T-helper 2 cell treated with Interferon-gamma antibody and Interleukin-4, amounts not matched to agents 100 ng/mL and 5 ng/mL, for 36 hours (primary cell): ENCODE results near the gene TRIM7. TPM values are rescaled to one million over a fixed set of nuclear protein-coding genes. Genes with fewer than 3 reads are reported as not detected.

ENCODE experiments used
- intact Hi-C: fragments of 100-400 bp; cut with micrococcal nuclease; formaldehyde crosslinking; loops from one replicate; pipeline ENCODE4 v1.15.1; 2023
- total RNA-seq: library from RNA; stranded (reverse); gene quantifications from 2 replicates; pipeline ENCODE4 v1.2.3, GENCODE V29; 2022

The TRIM7 gene
- total RNA-seq: 0.66 and 1.0 TPM in 2 replicates

DNA sequence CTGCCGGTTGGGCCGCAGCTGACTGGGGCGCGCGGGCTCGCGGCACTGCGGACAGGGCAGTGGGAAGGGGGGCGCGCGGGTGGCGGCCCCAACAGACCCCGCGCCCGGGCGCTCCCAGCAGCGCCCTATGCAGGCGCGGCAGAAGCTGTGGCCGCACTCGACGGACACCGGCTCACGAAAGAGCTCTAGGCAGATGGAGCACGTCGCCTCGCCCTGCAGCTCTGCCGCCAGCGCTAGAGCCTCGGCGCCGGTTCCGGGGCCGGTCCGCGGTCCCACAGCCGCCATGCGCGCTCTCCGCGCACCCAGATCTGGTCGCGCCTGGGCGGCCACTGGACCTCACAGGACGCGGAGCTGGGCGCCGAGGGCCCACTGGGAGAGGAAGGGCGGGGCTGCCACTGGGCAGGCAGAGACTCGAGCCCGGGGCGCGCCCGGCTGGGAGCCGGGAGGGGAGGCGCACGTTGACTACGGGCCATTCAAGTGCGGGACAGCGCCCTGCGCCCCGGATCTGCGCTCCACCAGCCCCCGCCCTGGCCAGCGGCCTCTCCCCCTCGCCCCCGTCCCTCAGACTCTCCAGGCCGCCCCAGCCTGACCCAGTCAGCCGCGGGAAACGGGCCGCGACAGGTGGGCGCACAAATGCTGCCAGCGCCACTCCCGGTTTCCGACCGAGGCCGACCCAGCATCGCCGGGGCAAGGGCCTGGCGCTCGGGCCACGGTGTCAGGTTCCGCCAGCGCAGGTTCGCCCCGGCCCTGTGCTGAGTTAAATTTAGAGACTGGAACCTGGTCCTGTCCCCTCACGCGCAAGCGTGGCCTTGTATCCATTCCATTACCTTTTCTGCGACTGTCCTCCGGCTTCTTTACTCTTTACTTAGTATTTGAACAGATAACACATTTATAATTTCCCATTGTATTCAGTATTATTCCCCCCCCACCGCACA, at the start of gene TRIM7:
Gene TRIM7 (minus strand): TSS at position 371 of the 935 bp plus-strand sequence. CDS start 86 bp downstream, at position 285.
- intact Hi-C loops: loop anchor here (5.0 kb wide), 1 partner anchor 57 kb away; the partner anchor contains the start of gene TRIM52

DNA sequence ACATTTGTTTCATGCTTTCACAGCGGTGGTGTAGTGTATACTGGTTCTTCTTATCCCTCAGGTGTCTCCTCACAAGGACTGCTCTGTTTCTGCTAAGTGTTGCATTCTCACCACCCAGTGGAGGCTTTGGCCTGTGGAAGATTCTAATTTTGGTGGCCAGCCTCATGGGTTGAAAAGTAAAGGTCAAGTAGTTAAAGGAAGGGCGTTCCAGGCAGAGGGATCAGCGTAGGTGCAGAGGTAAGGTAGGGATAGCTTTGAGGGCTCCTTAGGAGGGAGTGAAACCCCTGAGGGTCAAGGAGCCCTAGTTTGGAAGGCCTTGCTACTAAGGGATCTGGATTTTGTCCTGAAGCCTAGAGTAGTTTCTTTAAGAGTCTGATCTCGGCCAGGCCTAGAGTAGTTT, 43.3 kb upstream of the TRIM7 start:
- intact Hi-C loops: no loop called here

DNA sequence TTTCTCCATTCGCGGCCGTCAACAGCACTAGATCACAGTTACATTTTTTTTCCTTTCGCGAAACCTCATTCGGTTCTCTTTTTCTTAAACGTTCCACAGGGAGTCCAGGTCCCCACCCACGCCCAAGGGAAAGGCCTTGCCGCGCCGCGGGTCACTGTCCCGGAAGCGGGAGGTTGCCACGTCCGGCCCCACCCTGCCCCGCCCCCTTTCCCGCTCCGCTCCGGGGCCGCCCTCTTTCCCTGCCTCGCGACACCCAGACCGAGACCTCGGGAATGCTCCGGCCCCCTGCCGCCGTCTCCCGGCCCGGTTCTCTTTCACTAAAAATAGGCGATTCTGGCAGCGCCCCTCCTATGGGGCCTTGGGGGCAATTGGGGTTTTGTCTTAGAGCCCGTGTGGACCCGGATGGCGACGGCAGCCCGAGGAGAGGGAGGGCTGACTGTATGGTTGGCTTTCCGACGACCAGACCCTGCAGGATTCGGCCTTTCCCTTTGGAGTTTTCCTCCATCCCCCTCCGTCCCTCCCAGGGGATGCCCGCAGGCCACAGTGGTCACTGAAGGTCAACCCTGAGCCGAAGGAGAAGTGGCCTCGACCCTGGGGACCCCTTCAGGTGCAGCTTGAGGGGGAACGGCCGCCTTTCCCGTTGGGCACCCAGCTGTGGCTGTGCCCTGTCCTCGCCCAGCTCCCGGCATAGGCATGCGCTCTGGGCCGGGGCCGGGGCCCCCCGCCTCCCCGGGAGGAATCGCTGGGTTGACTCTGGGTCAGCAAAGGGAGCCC, 41.5 kb upstream of the TRIM7 start:
- intact Hi-C loops: loop anchor here (1.0 kb wide), 2 partner anchors 14 to 55 kb away; no protein-coding TSS in a partner anchor

DNA sequence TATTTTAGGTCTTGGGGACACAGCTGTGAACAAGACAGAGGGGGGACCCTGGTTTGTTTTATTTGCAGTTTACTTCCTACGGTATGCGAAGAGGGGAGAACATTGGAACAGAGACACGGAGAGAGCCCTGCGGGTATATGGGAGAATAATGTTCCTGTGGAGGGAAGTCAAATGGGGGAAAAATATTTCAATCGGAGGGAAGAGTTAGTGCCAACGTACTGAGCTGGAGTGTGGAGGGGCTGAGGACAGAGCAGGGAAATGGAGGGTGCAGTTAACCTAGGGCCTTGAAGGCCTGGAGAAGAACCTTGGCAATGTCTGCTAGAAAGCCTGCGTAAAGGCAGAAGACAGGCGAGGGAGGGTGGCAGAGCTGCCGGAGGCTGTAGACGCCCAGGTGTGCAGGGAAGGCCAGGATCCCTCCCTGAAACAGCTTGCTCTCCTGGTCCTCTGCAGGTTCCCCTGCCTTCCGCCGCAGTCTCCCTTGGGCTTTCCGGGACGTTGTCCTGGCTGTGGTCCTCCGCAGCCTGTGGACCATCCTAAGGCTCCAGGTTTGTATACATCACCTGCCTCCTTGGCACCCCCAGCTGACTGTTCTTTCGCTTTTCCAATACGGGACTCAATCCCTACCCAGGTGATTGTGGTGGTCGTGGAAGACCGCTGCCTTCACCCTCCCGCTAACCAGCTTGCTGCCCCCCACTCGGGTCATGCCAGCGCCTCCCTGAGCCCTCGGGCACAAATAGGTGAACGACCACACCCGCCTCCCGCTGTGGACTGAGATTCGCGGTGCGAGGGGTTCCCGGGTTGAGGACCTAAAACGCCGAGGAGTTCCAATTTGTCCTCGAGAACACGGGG, 40.7 kb upstream of the TRIM7 start:
- intact Hi-C loops: loop anchor here (1.0 kb wide), 2 partner anchors 15 to 54 kb away; no protein-coding TSS in a partner anchor

DNA sequence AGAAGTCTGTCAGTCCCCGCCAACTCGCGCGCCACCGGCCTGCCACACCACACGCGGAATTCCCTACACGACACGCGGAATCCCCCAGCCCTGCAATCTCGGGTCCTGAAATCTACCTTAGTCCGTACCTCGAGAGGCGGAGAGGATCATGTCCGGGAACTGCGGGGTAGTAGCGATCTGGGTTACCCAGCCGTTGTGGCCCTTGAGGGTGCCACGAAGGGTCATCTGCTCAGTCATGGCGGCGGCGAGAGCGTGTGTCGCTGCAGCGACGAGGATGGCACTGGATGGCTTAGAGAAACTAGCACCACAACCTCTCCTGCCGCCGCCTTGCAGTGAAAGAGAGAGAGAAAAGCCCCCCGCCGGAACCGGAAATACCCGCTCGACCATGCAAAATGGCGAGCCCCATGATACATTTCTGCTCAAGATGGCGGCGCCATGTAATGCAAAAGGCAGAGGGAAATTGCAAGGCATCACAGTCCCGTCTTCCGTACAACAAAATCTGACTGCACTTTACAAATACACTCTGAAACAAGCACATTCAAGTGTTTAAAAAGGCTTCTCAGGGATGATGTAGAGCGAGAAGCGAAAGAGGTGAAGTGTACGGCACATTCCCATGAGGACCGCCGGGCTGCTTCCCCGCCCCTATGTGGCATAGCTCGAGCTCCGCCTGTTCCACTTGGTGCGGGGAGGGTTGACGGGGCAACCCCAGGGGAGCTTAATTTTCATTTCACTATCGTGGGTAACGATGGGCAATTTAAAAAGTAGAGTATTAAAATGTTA, 38.8 kb upstream of the TRIM7 start, which contains the start of gene RACK1:
Gene RACK1 (minus strand): TSS at position 343 of the 780 bp plus-strand sequence. CDS start 106 bp downstream, at position 237.
- intact Hi-C loops: loop anchor here (1.0 kb wide), 1 partner anchor 20 kb away; the partner anchor contains the start of gene TRIM41

DNA sequence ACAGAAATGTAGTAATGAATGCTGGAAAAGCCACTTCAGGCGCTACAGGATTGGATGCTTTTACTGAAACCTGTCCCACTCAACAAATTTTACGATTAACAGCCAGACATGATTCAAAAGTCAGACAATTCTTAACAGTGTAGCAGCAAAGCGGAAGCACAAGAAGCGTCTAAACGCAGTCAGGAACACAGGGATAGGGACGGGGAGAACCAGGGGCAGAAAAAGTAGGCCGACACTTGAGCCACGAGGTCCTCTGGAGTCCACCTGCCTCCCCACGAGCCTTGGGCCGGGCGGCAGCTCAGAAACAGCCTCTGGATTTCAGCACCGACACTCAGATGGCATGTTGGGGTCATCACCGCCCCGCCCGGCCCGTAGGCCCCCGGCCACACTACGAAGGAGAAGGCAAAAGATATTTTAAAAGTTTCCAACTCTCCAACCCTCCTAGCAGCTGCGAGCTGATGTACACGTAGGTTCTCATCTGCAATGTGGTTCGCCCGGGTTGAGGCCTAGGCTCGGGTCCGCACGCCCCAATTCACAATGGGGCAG, 38.1 kb upstream of the TRIM7 start:
- intact Hi-C loops: loop anchor here (1.0 kb wide), 1 partner anchor 20 kb away; the partner anchor contains the start of gene TRIM41

DNA sequence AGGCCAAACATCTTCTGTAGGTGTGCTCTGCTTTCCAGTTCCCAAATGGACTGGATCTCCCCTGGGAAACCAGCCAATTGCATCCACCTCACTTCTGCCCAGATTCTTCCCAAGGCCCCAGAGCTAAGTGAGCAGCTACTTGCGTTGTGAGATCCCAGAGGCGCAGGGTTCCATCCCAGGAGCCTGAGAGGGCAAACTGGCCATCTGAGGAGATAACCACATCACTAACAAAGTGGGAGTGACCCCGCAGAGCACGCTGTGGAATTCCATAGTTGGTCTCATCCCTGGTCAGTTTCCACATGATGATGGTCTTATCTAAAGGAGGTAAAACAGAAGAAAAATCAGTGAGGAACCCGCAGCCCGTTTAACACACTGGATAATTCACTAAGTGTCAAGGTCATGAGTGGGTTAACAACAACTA, 37.0 kb upstream of the TRIM7 start:
- intact Hi-C loops: no loop called here

DNA sequence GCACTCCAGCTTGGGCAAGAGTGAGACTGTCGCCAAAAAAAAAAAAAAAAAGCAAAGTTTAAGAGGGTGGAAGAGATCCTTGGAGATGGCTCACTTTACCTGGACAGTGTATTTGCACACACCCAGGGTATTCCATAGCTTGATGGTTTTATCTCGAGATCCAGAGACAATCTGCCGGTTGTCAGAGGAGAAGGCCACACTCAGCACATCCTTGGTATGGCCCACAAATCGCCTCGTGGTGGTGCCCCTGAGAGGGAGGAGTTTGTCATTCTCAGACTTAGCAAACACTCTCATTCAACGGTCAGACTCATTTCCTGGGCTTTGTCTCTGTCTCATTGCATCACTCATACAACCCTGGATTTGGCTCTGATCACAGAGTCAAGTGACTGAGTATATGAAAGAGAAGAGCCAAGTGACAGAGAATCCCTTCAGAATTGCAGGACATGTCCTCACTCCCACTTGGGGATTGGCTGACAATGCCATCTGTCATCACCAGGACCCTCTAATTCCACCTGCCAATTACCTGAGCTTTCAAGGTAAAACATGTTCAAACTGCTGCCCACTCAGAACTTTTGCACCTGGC, 36.5 kb upstream of the TRIM7 start:
- intact Hi-C loops: no loop called here

DNA sequence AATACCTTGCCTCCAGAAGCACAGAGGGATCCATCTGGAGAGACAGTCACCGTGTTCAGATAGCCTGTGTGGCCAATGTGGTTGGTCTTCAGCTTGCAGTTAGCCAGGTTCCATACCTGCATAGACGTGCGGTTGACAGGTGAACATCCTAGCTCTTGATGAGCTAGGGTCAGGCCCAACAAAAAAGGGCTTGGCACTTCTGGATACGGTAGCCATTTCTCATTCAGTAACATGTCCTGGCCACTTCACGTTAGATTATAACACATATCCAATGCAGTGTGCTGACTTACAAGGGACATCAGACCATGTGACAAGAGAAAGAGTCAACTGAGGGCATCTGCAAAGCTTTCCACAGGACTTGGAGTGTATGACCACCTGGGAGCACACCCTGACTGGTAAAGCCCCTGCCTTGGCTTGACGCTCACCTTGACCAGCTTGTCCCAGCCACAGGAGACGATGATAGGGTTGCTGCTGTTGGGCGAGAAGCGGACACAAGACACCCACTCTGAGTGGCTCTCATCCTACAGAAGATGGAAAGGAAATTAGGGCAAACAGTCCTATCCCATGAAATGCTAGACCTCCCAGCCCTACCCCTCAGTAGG, 34.2 kb upstream of the TRIM7 start:
- intact Hi-C loops: no loop called here

DNA sequence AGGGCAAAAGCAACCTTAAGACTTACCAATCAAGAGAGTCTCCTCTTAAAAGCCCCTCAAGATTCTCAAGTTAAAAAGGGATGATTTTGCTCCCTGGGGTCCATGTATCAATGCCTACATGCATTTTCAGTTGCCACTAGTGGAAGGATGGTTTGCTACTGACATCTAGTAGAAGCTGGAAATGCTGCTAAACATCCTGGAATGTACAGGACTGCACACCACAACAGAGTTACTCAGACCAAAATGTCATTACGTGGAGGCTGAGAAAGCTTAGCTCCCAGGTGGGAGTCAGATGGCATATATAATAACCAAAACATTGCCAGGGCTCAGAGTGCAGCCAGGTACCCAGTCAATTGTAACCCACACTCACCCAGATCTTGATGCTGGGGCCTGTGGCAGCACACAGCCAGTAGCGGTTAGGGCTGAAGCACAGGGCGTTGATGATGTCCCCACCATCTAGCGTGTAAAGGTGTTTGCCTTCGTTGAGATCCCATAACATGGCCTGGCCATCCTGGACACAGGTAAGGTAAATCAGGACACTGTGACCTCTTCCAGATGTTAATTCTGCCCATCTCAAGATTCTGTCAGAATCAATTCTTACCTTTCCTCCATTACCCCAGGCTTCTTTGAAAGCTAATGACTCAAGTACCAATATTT, 32.9 kb upstream of the TRIM7 start:
- intact Hi-C loops: no loop called here

DNA sequence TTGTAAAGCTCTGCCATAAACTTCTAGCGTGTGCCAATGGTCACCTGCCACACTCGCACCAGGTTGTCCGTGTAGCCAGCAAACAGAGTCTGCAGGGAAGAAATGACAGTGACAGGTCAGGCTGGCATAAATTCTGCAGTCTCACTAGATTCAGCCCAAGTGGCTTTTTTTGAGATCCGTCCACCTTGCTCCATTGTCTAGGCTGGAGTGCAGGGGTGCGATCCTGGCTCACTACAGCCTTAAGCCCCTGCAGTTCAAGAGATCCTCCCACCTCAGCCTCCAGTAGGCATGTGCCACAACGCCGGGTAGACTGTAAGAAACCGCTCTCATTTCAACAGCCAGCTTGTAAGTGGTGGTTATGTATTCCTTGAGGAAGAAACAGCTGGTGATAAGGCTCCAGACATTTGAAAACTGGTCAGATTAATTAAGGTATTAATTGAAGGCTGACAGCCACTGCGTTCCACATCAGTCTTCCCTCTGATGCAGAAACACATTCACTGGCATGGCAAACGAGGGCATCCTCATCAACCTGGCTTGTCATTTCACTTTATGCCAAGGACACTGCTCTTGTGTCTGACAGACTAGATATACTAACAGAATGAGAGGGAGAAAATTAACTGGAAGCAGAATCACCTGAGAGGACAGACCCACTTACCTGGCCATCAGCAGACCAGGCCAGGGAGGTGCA, 32.1 kb upstream of the TRIM7 start:
- intact Hi-C loops: no loop called here

DNA sequence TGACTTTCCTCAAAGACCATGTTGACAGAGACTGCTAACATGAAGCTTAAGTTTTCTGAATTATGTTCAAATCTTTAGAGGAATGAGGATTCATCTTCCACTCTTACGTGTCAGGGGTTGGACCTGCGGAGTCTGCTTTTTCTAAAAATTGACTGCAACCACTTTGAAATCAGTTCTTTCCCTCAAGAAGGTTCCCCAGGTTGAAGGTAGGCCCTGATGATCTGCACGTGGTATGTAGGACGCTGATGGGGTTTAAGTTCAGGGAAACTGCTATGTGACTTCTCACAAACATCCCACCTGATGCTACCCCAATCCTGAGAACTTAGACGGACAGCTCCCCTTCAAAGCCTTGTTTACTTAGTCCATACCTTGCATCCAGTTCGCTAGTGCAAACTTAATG, 31.5 kb upstream of the TRIM7 start:
- intact Hi-C loops: no loop called here

DNA sequence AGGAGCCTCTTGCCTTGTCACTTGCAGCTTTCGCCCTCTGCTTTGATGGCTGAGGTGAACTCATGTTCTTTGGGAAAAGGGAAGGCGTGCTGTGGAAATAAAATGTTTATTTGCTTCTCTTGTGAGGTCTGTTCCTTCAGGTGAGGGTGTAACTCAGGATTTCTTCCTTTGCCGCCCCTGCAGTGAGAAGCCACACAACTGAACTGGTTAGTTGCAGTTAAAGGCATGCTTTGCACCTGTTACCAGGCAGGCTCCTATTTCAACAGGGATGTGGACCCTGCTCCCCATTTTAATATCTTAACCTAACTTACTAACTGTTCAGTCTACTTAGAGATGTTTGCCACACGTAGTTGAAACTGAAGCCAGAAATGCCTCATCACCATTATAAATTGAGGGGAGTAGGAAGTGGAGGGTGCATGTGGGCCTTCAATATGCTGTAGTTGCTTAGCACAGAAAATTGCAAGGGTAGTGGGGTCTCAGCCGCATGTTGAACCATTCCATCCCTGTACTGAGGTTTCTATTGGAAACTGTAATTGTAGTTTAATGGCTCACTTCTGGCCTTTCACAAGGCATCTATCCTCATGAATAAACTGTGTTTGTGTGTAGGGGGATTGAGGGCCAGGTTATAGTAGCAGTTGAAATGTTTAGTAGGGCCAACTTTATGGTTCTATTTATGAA, 30.8 kb upstream of the TRIM7 start:
- intact Hi-C loops: no loop called here

DNA sequence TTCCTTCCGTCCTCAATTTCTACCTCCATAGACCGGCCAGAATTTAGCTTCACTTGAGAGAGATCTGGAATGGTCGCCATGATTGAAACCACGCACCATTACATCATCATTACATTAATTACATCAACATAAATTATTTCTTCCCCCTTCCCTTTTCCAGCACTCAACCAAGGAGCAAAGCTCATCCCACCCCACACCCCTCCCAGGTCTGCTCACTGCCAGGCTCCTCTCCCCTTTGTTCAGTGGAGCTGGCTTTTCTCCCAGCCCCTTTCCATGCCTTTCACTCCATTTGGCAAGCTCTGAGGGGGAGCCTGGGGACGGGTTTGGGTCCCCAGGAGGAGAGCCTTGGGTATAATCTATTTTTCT, 30.3 kb upstream of the TRIM7 start:
- intact Hi-C loops: no loop called here

DNA sequence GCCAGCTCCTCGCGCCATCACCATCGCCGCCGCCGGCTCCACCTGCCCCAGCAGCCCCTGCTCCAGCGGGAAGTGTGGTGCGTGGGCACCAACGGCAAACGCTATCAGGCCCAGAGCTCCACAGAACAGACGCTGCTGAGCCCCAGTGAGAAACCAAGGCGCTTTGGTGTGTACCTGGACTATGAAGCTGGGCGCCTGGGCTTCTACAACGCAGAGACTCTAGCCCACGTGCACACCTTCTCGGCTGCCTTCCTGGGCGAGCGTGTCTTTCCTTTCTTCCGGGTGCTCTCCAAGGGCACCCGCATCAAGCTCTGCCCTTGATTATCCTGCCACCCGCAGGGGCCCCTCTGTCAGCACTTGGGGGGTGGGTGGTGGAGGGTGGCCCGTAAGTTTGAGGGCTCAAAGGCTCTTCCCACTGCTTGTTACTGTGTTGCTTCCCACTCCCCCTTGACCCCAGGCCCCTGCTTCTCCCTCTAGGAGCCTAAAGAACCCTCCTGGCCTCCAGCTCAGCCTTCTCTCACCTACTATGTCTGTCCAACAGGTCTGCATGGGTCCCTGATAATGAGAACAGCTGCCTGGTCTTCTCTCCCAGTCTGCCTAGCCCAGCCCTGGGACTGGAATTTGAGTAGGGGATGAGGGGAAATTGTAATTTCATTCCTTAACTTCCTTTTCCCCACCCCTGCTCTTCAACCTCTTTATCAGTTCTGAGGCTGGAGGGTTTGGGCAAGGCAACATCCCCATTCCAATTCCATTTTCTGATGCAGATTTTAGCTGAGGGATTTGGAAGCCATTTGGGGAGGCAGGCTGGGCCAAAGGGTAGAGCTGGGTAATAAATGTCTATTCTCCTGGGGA, 29.7 kb upstream of the TRIM7 start:
- intact Hi-C loops: no loop called here

DNA sequence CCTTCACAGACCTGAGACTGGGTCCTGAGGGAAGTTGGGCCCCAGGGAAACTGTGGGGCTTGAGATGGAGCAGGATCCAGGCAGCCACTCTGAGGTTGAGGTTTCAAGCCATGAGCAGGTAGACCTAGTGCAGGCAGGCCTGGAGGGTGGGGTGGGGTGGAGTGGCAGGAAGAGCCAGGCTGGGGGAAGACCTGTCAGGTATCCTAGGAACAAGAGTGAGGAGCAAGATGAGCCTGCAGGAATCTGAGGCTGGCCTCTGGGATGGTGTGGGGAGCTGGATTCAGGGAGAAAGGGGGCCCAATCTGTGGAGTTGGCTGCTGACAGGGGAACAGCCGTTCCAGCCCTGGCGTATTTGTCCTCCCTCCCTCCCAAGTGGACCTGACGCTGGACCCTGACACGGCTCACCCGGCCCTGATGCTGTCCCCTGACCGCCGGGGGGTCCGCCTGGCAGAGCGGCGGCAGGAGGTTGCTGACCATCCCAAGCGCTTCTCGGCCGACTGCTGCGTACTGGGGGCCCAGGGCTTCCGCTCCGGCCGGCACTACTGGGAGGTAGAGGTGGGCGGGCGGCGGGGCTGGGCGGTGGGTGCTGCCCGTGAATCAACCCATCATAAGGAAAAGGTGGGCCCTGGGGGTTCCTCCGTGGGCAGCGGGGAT, 28.9 kb upstream of the TRIM7 start:
- intact Hi-C loops: no loop called here
